Measurements from ENCODE around the gene NRBP1. TPM values are rescaled to one million over a fixed set of nuclear protein-coding genes. Genes with fewer than 3 reads are reported as not detected.

The NRBP1 gene
- total and polyA plus RNA-seq, 9 of the 15 experiments (the other 6 are each of a cell fraction or from before 2014, with no cell fraction given) = 2.9 to 84.5 (median 36.9) TPM

DNA sequence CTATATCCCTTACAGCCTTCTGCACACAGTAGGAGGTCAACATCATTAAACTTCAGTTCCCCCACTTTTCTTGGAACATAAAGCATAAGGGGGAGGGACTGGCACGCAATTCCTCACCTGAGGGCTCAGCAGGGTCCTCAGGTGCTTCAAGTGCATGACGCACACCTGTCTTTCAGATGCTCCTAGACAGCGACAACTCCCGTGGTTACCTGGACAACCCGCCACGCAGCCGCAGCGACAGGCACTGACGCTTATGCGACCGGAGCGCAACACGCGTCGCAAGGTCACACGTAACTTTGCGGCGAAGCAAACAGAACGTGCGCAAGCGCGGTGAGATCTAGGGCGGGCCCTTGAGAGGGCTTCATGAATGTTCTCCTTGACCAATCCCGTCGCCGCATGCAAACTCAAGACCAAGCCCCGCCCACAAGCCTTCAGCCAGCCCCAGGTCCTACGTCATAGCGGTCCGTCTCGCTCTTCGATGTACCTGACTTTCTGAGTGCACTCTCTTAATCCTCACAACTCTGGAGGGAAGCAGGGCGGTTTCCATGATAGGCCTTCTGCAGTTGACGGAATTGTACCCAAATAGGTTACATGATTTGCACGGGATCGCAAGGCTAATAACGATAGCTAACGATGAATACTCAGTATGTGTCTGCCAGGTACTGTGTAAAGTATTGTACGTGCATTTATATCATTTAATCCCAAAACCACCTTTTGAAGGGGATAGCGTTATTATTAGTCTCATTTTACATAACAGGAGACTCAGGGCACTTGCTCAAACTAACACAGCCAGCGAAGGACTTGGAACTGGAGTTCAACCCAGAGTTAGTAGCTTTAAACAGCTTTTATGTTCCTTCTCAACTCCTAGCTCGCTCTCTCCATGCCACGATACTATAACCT, 61.3 kb downstream of the NRBP1 start, which contains the start of gene IFT172 (continued):
- TF ChIP-seq PYGO2 (tag; IDR thresholded peaks at IDR 0.05) = no peak
- TF ChIP-seq LEF1 (IDR thresholded peaks at IDR 0.05) = no peak
- TF ChIP-seq ZNF347 (CRISPR knock-in tag; IDR thresholded peaks at IDR 0.05; ENCODE audit: low read depth) = no peak
- TF ChIP-seq NR4A1 (CRISPR knock-in tag; IDR thresholded peaks at IDR 0.05) = no peak
- 0 out of 2 replicates have a peak, but pooled peaks have one; percentile 18 for TF ChIP-seq NR4A1 (tag; IDR thresholded peaks at IDR 0.05)
- no peak for TF ChIP-seq NCOA4 (IDR thresholded peaks at IDR 0.05; ENCODE audit: partially characterized antibody)
- TF ChIP-seq ZKSCAN1 (IDR thresholded peaks at IDR 0.05; ENCODE audit: low read depth, low read length) = peak; percentile 99
- TF ChIP-seq ZNF253 (CRISPR knock-in tag; conservative IDR thresholded peaks at IDR 0.05) = no peak
- TF ChIP-seq ELK3 (CRISPR knock-in tag; IDR thresholded peaks at IDR 0.05) = no peak
- TF ChIP-seq MTA1 (IDR thresholded peaks at IDR 0.05; ENCODE audit: borderline replicate concordance) = peak; percentile 99
- TF ChIP-seq, protein P1, sequence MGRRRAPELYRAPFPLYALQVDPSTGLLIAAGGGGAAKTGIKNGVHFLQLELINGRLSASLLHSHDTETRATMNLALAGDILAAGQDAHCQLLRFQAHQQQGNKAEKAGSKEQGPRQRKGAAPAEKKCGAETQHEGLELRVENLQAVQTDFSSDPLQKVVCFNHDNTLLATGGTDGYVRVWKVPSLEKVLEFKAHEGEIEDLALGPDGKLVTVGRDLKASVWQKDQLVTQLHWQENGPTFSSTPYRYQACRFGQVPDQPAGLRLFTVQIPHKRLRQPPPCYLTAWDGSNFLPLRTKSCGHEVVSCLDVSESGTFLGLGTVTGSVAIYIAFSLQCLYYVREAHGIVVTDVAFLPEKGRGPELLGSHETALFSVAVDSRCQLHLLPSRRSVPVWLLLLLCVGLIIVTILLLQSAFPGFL (CRISPR knock-in tag; IDR thresholded peaks at IDR 0.05) = no peak
- no peak; the same call in 1 of the 2 replicates for TF ChIP-seq EGR1 (conservative IDR thresholded peaks at IDR 0.05)
- no peak for TF ChIP-seq PHB (CRISPR knock-in tag; IDR thresholded peaks at IDR 0.05)
- TF ChIP-seq, protein P2, sequence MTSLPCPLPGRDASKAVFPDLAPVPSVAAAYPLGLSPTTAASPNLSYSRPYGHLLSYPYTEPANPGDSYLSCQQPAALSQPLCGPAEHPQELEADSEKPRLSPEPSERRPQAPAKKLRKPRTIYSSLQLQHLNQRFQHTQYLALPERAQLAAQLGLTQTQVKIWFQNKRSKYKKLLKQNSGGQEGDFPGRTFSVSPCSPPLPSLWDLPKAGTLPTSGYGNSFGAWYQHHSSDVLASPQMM (CRISPR knock-in tag; IDR thresholded peaks at IDR 0.05) = no peak
- no peak for TF ChIP-seq GTF2A2 (tag; IDR thresholded peaks at IDR 0.05)
- peak; percentile 69 for TF ChIP-seq RBFOX2 (IDR thresholded peaks at IDR 0.05; ENCODE audit: low read depth, low read length)
- no peak for TF ChIP-seq CC2D1A (IDR thresholded peaks at IDR 0.05)
- TF ChIP-seq HMG20B (CRISPR knock-in tag; IDR thresholded peaks at IDR 0.05) = no peak
- TF ChIP-seq MYNN (IDR thresholded peaks at IDR 0.05) = no peak
- no peak for TF ChIP-seq MYNN (CRISPR knock-in tag; IDR thresholded peaks at IDR 0.05)
- TF ChIP-seq ZFPM2 (CRISPR knock-in tag; IDR thresholded peaks at IDR 0.05) = no peak
- TF ChIP-seq NR0B1 (IDR thresholded peaks at IDR 0.05; ENCODE audit: partially characterized antibody) = no peak
- no peak for TF ChIP-seq THRB (CRISPR knock-in tag; conservative IDR thresholded peaks at IDR 0.05)

All from K562 (cell line).